ENCODE measurements around the gene ARFIP1.
"Not testable (repeated sequence)": the region's sequence is repeated elsewhere in the genome, so short reads cannot be mapped to it uniquely, and the experiment has no call there.

The ARFIP1 gene

DNA sequence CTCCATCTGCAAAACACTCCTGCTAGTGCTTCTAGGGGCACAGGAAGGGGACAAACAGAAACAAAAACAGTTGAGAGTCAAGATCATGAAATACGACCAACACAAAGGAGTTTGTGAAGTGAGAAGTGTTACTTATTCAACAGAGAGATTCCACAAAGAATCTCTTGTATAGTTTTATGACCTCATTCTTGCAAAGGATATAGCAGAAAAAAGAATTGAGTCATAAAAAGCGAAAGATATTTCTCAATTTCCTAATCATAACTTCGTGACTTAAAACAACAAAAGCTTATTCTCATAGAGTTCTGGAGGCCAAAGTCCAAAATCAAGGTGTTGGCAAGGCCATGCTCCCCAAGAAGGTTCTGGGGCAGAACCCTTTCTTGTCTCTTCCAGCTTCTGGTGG, 40.9 kb upstream of the ARFIP1 start:
- H3K27ac ChIP-seq, result no peak overlapping the region
- TF ChIP-seq, protein P1, sequence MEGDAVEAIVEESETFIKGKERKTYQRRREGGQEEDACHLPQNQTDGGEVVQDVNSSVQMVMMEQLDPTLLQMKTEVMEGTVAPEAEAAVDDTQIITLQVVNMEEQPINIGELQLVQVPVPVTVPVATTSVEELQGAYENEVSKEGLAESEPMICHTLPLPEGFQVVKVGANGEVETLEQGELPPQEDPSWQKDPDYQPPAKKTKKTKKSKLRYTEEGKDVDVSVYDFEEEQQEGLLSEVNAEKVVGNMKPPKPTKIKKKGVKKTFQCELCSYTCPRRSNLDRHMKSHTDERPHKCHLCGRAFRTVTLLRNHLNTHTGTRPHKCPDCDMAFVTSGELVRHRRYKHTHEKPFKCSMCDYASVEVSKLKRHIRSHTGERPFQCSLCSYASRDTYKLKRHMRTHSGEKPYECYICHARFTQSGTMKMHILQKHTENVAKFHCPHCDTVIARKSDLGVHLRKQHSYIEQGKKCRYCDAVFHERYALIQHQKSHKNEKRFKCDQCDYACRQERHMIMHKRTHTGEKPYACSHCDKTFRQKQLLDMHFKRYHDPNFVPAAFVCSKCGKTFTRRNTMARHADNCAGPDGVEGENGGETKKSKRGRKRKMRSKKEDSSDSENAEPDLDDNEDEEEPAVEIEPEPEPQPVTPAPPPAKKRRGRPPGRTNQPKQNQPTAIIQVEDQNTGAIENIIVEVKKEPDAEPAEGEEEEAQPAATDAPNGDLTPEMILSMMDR (IDR thresholded peaks at IDR 0.05), result no peak
- no peak for TF ChIP-seq ZFX (IDR thresholded peaks at IDR 0.05; ENCODE audit: borderline replicate concordance)

DNA sequence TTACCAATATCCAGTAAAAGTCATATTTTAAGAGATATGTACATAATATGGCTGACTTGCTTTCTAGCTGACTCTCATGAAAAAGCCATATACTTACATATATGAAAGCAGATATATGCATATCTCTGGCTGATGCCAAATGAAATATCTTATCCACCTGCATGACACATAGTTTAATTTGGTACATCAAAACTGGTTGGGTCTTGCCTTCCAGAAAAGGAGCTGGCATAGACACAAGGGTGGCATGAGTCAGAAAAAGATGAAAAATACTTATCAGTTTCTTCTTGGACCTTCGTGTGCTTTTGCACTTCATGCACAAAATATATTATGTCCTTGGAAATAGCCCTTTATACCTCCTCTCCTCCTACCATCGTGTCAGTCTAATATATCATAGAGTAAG, 32.3 kb upstream of the ARFIP1 start:
- TF ChIP-seq, protein P1 (IDR thresholded peaks at IDR 0.05), result no peak
- no peak for TF ChIP-seq ZFX (IDR thresholded peaks at IDR 0.05; ENCODE audit: borderline replicate concordance)
- no peak overlapping the region for H3K27ac ChIP-seq

DNA sequence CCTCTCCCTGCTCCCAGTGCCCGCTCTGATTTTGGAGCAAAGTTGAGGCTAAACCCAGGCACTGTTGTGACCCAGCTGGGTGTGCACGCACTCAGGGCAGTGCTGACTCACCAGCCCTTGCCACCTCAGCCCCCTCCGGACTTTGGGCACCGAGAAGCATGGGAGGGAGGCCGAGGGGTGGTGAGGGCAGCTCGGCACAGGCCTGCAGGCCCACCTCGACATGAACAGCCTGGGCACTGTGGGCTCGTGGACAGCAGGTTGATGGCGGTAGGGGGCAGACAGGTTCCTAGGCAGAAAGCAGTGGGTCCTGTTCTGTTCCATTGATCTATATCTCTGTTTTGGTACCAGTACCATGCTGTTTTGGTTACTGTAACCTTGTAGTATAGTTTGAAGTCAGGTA, 31.1 kb upstream of the ARFIP1 start:
- no peak overlapping the region for H3K27ac ChIP-seq
- TF ChIP-seq ZFX (IDR thresholded peaks at IDR 0.05; ENCODE audit: borderline replicate concordance), result no peak
- TF ChIP-seq, protein P1 (IDR thresholded peaks at IDR 0.05), result no peak

- no peak overlapping the region for H3K27ac ChIP-seq
- no peak for TF ChIP-seq ZFX (IDR thresholded peaks at IDR 0.05; ENCODE audit: borderline replicate concordance)
- TF ChIP-seq, protein P1 (IDR thresholded peaks at IDR 0.05), result no peak
These were observed 16.0 kb upstream of the ARFIP1 start for GRCh38 chr4:152763796-152764195.

DNA sequence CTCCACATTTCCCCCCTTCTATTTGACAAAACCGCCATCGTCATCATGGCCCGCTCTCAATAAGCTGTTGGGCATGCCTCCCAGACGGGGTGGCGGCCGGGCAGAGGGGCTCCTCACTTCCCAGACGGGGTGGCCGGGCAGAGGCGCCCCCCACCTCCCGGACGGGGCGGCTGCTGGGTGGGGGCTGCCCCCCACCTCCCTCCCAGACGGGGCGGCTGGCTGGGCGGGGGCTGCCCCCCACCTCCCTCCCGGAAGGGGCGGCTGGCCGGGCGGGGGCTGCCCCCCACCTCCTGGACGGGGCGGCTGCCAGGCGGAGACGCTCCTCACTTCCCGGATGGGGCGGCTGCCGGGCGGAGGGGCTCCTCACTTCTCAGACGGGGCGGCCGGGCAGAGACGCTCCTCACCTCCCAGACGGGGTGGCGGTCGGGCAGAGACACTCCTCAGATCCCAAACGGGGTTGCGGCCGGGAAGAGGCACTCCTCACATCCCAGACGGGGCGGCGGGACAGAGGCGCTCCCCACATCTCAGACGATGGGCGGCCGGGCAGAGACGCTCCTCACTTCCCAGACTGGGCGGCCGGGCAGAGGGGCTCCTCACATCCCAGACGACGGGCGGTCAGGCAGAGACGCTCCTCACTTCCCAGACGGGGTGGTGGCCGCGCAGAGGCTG, 14.6 kb upstream of the ARFIP1 start:
- H3K27ac ChIP-seq, result not testable (repeated sequence)

DNA sequence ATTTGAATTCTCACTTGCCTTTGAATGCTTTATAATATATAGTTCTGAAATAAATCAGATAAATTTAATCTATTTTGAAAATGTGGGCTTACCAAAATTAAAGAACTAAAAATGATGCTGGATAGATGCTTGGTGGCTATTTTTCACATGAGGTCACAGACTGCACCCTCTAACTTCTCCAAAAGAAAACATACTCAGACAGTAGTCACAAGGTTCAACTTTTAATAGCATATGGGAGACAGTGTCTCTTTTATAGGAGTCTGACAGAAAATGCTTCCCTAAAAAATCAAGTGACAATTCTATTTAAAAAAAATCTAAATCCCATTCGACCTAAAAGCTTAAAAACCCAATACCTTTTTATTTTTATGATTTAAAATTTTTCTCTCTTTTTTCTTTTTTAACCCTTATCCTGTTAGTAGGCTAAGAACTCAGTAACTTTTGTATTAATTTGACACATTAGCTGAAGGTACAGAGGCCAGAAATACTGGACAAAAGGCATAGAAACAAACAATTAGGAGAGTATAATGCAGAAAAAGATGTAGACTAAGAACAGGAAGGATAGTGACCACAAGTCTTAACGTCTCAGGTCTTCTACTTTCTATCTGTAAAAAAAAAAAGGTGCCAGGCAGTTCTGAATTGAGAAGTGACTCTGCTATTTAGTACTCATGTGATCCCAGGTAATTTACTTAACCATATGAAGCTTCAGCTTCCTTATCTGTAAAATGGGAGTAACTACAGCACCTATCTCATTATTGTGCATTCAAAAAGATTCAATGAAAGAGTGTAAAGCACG, 7.8 kb upstream of the ARFIP1 start:
- no peak overlapping the region for H3K27ac ChIP-seq
- TF ChIP-seq, protein P1 (IDR thresholded peaks at IDR 0.05), result no peak
- TF ChIP-seq ZFX (IDR thresholded peaks at IDR 0.05; ENCODE audit: borderline replicate concordance), result no peak

GRCh38 chr4:152773339-152773738, 6.4 kb upstream of the ARFIP1 start:
- no peak overlapping the region for H3K27ac ChIP-seq
- TF ChIP-seq ZFX (IDR thresholded peaks at IDR 0.05; ENCODE audit: borderline replicate concordance), result no peak
- TF ChIP-seq, protein P1 (IDR thresholded peaks at IDR 0.05), result no peak
